Erythroblast (primary cell): ENCODE results near the gene IQSEC1.

Experiments used
- GATA1 ChIP-seq: IDR thresholded peaks from 2 replicates; pipeline ENCODE4 v1.6.1; 2011; ENCODE audit warnings: low read depth, mild to moderate bottlenecking, control low read depth, low read length, moderate library complexity
- POLR2A ChIP-seq: IDR thresholded peaks from 2 replicates; pipeline ENCODE4 v1.6.1; 2011; ENCODE audit warnings: mild to moderate bottlenecking, low read length

GRCh38 chr3:12966847-12967605 lies 106.2 kb downstream of the IQSEC1 start:
- no peak for TF ChIP-seq POLR2A
- no peak for TF ChIP-seq GATA1
